Activated naive CD4-positive, alpha-beta T cell treated with anti-CD3 and anti-CD28 coated beads, Interleukin-2, amount 10 ng/mL, durations not matched to agents 7 days and 5 days (primary cell): ENCODE results near the gene WDR90.

ENCODE experiments used
- CTCF ChIA-PET: fragments of 350-600 bp; sonication (Branson Sonifier 250); formaldehyde crosslinking; loops from one replicate; lab custom pipeline; 2021; ENCODE audit warnings: antibody characterized with exemption; lab: Charles Lee
- DNase-seq: peaks from one replicate; pipeline ENCODE4 v3.0.0-alpha.2; 2020
- H3K27ac Mint-ChIP-seq: one replicate; pipeline ENCODE4 v1.8.0; 2021; ENCODE audit warnings: mild to moderate bottlenecking, moderate library complexity, mixed read lengths
- H3K27me3 Mint-ChIP-seq: one replicate; pipeline ENCODE4 v1.8.0; 2021; ENCODE audit warnings: mild to moderate bottlenecking, mixed read lengths
- H3K36me3 Mint-ChIP-seq: one replicate; pipeline ENCODE4 v1.8.0; 2021; ENCODE audit warnings: mixed read lengths
- H3K4me1 Mint-ChIP-seq: one replicate; pipeline ENCODE4 v1.8.0; 2021; ENCODE audit warnings: mixed read lengths
- H3K4me3 Mint-ChIP-seq: one replicate; pipeline ENCODE4 v1.8.0; 2021; ENCODE audit warnings: mild to moderate bottlenecking, moderate library complexity, mixed read lengths
- H3K9me3 Mint-ChIP-seq: one replicate; pipeline ENCODE4 v1.8.0; 2021; ENCODE audit warnings: mixed read lengths

The WDR90 gene

DNA sequence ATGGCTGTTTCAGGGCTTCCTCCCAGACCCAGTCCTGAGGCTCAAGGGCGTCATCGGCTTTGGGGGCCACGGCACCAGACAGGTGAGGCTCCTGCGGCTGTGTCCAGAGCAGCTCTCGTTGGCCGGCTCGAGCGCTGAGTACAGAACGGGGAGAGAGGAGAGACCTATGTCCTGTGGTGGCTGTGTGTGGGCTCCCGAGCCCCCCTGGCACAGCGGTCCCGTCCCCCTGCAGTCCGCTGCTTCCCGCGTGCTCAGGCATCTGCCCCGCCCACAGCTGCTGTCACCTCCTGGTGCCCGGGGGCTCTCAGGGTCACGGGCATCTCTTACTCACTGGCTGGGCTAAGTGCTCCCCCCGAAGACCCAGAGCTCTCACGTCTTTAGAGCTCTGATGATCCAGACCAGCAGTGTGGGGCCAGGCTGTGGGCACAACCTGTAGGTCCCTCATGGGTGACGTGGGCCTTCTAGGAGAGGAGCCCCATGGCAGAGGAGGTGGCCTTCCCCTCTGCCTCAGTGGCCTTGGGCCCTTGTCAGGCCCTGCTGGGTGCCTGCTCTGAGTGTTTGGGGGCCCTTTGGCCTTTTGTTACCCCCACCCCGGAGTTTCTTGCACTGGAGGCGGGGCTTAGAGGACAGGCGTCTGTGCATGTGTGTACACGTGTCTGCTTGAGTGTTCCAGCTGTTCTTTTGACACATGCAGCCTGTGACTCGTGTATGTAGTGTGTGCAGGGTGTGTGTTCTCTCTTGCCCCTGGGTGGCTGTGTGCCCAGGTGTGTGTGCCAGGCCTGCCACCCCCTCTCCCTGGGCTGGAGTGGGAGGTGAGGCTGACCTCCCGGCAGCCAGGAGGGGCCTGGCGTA, 3.5 kb downstream of the WDR90 start:
- CTCF ChIA-PET = interaction anchor here (1.1 kb wide), 1 partner anchor 73 kb away, joined by 3 read pairs; no protein-coding TSS in a partner anchor
- Mint-ChIP-seq H3K27me3 (no peaks in the 10 kb centered on the region), H3K36me3 (peaks cover 1% of the 10 kb centered on the region), H3K4me3 (no peak overlapping the region), H3K4me1 (peaks cover 17% of the 10 kb centered on the region), H3K27ac (no peak overlapping the region), H3K9me3 (no peaks in the 10 kb centered on the region)
- no peak for DNase-seq

DNA sequence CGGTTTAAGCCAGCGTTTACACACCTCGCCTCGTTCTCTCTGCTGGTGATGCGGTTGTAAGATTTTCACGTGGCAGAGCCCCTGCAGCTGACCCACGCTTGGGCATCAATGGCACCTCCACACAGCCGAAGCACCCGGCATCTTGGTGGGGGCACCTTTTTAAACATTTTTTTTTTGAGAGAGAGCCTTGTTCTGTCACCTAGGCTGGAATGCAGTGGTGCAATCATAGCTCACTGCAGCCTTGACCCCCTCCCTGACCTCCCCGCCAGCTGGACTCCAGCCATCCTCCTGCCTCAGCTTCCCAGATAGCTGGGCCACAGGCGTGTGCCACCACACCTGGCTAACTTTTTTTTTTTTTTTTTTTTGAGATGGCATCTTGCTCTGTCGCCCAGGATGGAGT, 4.9 kb downstream of the WDR90 start:
- Mint-ChIP-seq H3K36me3 (peaks cover 1% of the 10 kb centered on the region), H3K4me3 (no peak overlapping the region), H3K27ac (no peak overlapping the region), H3K27me3 (no peaks in the 10 kb centered on the region), H3K4me1 (peaks cover 10% of the 10 kb centered on the region), H3K9me3 (no peaks in the 10 kb centered on the region)
- CTCF ChIA-PET = no interaction called here
- DNase-seq = no peak

DNA sequence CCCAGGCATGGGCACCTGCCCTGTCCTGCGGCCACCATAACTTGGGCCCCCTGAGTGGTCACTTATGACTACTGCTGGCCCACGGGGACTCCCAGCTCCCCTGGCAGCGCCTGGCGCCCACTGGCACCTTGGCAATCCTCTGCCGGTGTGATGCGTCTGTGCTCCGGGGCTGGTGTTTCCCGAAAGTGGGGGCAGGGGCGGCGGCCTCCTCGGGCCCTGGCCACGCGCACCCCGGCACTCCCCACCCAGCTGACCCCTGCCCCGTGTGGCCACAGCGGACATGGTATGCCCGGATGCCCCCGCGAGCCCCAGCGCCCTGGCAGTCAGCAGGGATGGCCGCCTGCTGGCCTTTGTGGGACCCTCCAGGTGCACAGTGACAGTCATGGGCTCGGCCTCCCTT, 8.3 kb downstream of the WDR90 start:
- Mint-ChIP-seq H3K27me3 (no peaks in the 10 kb centered on the region), H3K9me3 (no peaks in the 10 kb centered on the region), H3K4me1 (peaks cover 5% of the 10 kb centered on the region), H3K27ac (no peak overlapping the region), H3K4me3 (no peak overlapping the region), H3K36me3 (peaks cover 1% of the 10 kb centered on the region)
- no peak for DNase-seq
- CTCF ChIA-PET = no interaction called here

DNA sequence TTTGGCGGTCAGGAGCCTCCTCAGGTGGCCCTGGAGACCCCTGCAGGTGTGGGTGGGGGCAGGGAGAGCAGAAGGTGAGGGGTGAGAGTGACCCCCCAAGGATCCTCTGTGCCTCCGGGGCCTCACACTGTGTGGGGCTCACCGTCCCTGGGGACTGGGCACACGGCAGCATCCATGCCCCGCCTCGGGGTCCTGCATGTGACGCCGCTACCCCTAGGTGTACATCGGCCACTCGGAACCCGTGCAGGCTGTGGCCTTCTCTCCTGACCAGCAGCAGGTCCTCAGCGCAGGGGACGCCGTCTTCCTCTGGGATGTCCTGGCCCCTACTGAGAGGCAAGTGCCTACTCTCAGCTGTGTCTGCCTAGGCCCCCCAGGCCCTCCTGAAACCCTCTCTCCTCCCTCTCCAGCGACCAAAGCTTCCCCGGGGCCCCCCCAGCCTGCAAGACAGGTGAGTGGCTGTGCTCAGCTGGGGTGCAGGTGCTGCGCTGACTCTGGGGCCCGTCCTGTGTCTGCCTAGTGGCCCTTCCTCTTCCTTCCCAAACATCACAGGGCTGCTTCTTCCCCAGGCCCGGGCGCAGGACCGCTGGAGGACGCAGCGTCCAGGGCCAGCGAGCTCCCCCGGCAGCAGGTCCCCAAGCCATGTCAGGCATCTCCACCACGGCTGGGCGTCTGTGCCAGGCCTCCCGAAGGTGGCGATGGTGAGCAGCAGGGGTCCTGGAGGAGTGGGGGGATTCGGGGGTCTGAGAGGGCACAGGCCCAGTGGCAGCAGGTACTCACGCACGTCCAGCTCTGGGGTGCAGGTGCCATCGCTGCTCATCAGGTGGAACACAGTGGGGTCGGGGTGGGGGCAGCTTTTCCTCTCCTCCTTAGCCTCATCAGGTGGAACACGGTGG, 9.8 kb downstream of the WDR90 start:
- Mint-ChIP-seq H3K27me3 (no peaks in the 10 kb centered on the region), H3K27ac (no peak overlapping the region), H3K4me1 (peaks cover 5% of the 10 kb centered on the region), H3K4me3 (no peak overlapping the region), H3K36me3 (no peaks in the 10 kb centered on the region), H3K9me3 (no peaks in the 10 kb centered on the region)
- CTCF ChIA-PET = interaction anchor here (1.2 kb wide), 1 partner anchor 9 kb away, joined by 4 read pairs; no protein-coding TSS in a partner anchor
- DNase-seq = no peak

DNA sequence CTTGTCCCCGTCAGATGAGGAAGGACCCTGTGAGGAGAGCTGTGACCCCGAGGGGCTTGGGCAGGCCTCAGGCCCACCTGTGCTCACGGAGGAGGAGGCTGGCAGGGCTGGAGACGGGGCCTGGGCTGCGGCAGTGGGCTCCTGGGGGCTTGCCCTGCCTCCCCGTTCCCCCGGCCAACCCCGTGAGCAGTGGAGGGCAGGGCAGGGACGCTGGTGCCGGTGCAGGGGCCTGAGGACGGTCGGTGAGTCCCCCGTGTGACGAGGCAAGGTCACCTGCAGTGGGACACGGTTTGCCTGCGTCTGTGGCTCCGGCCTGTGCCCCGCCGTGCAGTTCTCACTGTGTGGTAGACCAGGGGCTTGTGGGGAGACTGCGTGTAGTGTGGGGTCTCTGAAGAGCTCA, 10.5 kb downstream of the WDR90 start:
- H3K9me3 Mint-ChIP-seq = no peaks in the 10 kb centered on the region
- DNase-seq = no peak
- H3K27ac Mint-ChIP-seq = no peak overlapping the region
- H3K36me3 Mint-ChIP-seq = no peaks in the 10 kb centered on the region
- H3K27me3 Mint-ChIP-seq = no peaks in the 10 kb centered on the region
- CTCF ChIA-PET = interaction anchor here (1.2 kb wide), 1 partner anchor 9 kb away, joined by 4 read pairs; no protein-coding TSS in a partner anchor
- peaks cover 5% of the 10 kb centered on the region for H3K4me1 Mint-ChIP-seq
- no peak overlapping the region for H3K4me3 Mint-ChIP-seq

DNA sequence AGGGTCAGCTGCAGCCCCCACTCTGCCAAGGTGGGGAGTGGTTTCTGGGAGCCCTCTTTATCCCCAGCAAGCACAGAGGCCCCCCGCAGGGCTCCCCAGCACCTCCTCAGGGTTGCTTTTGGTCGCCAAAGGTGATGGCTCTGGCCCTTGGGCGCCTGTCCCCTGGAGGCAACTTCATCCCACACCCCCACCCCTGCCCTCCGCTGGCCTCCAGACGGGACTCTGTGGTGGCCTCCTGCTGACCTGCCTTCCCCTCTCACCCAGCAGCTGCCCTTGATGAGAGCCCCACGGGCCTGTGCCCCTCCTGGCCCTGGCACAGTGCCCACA, 10.9 kb downstream of the WDR90 start:
- Mint-ChIP-seq H3K9me3 (no peaks in the 10 kb centered on the region), H3K27ac (no peak overlapping the region), H3K36me3 (no peaks in the 10 kb centered on the region), H3K4me3 (no peak overlapping the region), H3K4me1 (peaks cover 5% of the 10 kb centered on the region), H3K27me3 (no peaks in the 10 kb centered on the region)
- DNase-seq = no peak
- CTCF ChIA-PET = no interaction called here

DNA sequence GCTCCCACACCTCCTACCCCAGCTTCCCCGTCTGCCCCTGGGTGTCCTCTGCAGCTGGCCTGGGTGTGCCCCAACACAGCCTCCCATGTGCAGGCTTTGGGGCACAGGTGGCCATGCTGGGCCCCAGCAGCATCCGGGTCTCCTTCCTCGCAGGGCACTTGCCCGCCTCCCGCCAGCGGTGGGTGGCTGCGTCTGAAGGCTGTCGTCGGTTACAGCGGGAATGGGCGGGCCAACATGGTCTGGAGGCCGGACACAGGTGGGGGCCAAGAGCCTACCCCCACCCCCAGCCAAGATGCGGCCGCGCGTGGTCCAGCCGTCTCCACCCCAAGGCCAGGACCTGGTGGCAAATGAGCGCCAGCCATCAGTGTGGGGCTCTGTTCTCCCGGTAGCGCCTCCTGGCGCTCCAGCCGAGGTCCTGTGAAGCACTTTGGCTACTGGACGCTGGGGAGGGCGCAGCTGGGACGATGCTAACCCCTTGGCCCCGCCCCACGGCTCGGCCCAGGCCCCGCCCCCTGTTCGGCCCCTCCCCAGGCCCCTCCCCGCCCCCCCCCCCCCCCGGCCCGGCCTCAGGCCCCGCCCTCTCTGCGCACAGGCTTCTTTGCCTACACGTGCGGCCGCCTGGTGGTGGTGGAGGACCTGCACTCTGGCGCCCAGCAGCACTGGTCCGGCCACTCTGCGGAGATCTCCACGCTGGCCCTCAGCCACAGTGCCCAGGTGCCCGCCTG, 11.5 kb downstream of the WDR90 start:
- Mint-ChIP-seq H3K27me3 (no peaks in the 10 kb centered on the region), H3K4me1 (peaks cover 5% of the 10 kb centered on the region), H3K27ac (no peak overlapping the region), H3K4me3 (no peak overlapping the region), H3K9me3 (no peaks in the 10 kb centered on the region), H3K36me3 (no peaks in the 10 kb centered on the region)
- CTCF ChIA-PET = no interaction called here
- peak; percentile 75 for DNase-seq

DNA sequence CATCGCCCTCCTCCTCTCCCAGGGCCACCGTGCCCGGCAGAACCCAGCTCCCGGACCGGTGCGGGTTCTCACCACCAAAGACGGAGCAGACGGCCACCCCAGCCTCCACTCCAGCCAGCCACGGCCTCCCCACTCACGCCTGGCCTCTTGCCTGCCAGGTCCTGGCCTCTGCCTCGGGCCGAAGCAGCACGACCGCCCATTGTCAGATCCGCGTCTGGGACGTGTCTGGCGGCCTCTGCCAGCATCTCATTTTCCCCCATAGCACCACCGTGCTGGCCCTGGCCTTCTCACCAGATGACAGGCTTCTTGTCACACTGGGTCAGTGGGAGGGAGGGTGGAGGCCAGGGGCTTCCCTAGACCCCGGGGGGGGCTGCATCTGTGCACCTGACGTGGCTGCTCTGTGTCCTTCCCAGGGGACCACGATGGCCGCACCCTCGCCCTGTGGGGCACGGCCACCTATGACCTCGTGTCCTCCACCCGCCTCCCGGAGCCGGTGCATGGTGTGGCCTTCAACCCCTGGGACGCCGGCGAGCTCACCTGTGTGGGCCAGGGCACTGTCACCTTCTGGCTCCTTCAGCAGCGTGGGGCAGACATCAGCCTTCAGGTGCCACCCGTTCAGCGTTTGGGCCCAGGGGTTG, 12.1 kb downstream of the WDR90 start:
- Mint-ChIP-seq H3K27me3 (no peaks in the 10 kb centered on the region), H3K4me3 (no peak overlapping the region), H3K36me3 (no peaks in the 10 kb centered on the region), H3K9me3 (no peaks in the 10 kb centered on the region), H3K27ac (peak overlapping the region; percentile 11), H3K4me1 (peaks cover 5% of the 10 kb centered on the region)
- CTCF ChIA-PET = no interaction called here
- no peak for DNase-seq

DNA sequence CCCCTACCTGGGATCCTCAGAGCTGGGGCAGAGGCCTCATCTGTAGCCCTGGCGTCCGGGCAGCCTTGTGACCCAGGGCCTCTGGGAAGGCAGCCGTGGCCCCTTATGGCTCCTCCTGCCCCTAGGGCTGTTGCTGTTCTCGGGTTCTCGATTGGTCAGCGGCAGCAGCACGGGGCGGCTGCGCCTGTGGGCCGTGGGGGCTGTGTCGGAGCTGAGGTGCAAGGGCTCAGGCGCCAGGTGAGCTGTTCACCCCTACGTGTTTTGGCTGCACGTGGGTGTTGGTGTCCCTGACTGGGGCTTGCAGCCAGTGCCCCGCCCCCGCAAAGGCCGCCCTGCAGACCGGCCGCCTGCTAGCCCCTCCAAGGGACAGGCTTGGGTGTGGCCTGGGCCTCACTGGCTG, 12.9 kb downstream of the WDR90 start:
- no peaks in the 10 kb centered on the region for H3K27me3 Mint-ChIP-seq

DNA sequence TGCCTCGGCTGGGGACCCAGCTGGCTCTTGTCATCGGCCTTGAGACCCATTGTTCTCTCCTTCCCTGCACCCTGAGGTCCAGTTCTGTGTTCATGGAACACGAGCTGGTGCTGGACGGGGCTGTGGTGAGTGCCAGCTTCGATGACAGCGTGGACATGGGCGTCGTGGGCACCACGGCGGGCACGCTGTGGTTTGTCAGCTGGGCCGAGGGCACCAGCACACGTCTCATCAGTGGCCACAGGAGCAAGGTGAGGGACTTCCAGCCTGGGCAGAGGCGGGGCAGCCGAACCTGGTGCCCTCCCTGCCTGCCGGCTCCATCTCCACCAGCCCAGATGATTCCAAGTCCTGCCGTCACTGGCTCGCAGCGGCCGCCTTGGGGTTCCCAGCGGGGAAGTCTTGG, 13.4 kb downstream of the WDR90 start:
- CTCF ChIA-PET = no interaction called here
- Mint-ChIP-seq H3K27ac (no peak overlapping the region), H3K4me3 (no peak overlapping the region), H3K9me3 (no peaks in the 10 kb centered on the region), H3K27me3 (no peaks in the 10 kb centered on the region), H3K36me3 (no peaks in the 10 kb centered on the region), H3K4me1 (peaks cover 8% of the 10 kb centered on the region)
- no peak for DNase-seq

More for the DNA sequence above, 12.9 kb downstream of the WDR90 start:
- Mint-ChIP-seq H3K27ac (no peak overlapping the region), H3K4me3 (no peak overlapping the region), H3K4me1 (peaks cover 5% of the 10 kb centered on the region), H3K9me3 (no peaks in the 10 kb centered on the region), H3K36me3 (no peaks in the 10 kb centered on the region)
- DNase-seq = no peak
- CTCF ChIA-PET = no interaction called here

DNA sequence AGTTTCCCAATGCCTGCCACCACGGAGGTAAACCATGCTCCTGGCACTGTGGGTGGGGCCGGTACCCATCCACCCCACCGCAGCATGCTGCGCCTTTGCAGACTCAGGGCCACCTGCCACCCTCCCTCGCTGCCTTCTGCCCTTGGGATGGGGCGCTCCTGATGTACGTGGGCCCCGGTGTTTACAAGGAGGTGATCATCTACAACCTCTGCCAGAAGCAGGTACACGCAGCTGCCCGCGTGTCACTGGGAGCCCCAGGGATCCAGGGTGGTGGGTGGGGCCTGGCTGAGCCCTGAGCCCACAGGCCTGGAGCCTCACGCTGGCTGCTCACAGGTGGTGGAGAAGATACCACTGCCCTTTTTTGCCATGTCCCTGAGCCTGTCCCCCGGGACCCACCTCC, 17.4 kb downstream of the WDR90 start:
- Mint-ChIP-seq H3K27me3 (no peaks in the 10 kb centered on the region), H3K27ac (no peak overlapping the region), H3K36me3 (peaks cover 2% of the 10 kb centered on the region), H3K4me3 (no peak overlapping the region), H3K9me3 (no peaks in the 10 kb centered on the region), H3K4me1 (peaks cover 13% of the 10 kb centered on the region)
- CTCF ChIA-PET = no interaction called here
- DNase-seq = no peak

DNA sequence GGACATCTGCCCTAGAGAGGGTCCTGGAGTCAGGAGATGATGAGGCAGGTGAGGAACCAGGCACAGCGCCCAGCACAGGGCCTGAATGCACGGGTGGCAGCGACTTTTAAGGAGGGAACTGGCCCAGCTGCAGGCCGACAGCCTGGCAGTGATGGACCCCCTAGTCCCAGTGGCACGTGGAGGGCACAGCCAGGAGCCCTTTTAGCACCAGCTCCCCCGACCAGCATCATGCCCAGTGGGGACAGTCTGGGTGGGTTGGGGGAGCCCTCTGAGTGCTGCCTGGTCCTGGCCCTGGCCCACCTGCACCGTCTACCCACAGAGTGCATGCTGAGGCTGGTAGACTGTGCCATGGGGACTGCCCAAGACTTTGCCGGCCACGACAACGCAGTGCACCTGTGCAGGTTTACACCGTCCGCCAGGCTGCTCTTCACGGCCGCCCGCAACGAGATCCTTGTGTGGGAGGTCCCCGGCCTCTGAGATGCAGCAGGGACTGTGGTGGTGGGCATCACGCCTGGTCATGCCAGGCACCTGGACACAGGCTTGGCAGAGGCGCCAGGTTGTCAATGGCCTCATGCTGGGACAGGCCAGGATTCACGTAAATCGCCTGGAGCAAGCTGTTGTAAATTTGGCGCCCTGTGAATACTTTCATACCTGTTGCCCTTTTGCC, 18.1 kb downstream of the WDR90 start:
- Mint-ChIP-seq H3K36me3 (peaks cover 2% of the 10 kb centered on the region), H3K27ac (peak overlapping the region; percentile 84)
- no peak for DNase-seq

DNA sequence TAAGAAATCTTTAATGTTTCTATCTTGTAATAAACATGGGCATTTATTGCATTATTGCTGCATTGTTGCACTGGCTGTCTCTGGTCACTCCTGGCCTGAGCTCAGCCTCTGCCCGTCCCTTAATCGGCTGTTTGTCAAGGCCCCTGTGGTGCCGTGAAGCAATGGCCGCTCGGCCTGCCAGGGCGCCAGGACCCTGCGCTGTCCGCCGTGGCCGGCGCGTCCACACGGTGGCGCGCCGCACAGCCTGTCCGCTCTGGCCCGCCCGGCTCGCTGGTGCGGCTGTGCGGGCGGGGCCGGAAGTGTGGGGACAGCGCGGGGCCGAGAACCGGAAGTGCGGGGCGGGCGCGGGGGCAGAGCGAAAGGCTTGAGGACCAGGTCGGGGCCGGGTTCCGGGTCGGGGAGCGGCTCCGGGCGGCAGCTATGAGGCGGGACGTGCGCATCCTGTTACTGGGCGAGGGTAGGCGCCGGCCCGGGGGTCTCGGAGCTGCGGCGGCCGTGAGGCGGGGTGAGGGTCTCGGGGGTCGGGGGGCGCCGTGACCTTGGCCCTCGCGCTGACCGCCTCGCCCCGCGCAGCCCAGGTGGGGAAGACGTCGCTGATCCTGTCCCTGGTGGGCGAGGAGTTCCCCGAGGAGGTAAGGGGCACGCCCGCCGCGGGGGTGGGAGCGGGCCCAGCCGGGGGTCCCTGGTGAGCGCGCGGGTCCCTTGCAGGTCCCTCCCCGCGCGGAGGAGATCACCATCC, 18.8 kb downstream of the WDR90 start, which contains the start of gene RHOT2:
Gene RHOT2, plus strand, starts transcription at position 353 of the 739 bp plus-strand sequence. Its CDS starts 68 bp downstream, at position 421.
- peak; percentile 94 for DNase-seq
- H3K36me3 Mint-ChIP-seq = peaks cover 4% of the 10 kb centered on the region
- H3K27ac Mint-ChIP-seq = peak within 1 kb of the TSS; percentile 84
- H3K4me3 Mint-ChIP-seq = peak within 1 kb of the TSS; percentile 79
- peaks cover 13% of the 10 kb centered on the region for H3K4me1 Mint-ChIP-seq
- H3K9me3 Mint-ChIP-seq = no peaks in the 10 kb centered on the region
- H3K27me3 Mint-ChIP-seq = no peaks in the 10 kb centered on the region
- CTCF ChIA-PET = interaction anchor here (1.2 to 1.4 kb wide), 3 partner anchors 13 to 74 kb away, joined by 4 to 6 read pairs (median 5); no protein-coding TSS in a partner anchor

More for the DNA sequence above, 18.1 kb downstream of the WDR90 start:
- no peaks in the 10 kb centered on the region for H3K27me3 Mint-ChIP-seq
- CTCF ChIA-PET = interaction anchor here (1.2 to 1.4 kb wide), 3 partner anchors 14 to 75 kb away, joined by 4 to 6 read pairs (median 5); no protein-coding TSS in a partner anchor
- peaks cover 13% of the 10 kb centered on the region for H3K4me1 Mint-ChIP-seq
- peak overlapping the region; percentile 79 for H3K4me3 Mint-ChIP-seq
- no peaks in the 10 kb centered on the region for H3K9me3 Mint-ChIP-seq
